Gastroesophageal sphincter (tissue), 3 donors: ENCODE data around the gene CCDC74A.
"Not testable (repeated sequence)": the region's sequence is repeated elsewhere in the genome, so short reads cannot be mapped to it uniquely, and the experiment has no call there.

Experiments
- CTCF ChIP-seq, 4 experiments: fragments of 200-600 bp in 2 of 4; fragments of 450-650 bp in 2 of 4; sonication (generic) in 1 of 4; IDR thresholded peaks; one replicate each; pipeline ENCODE4 v1.5.1; 2017 to 2019; ENCODE audit warnings: antibody characterized with exemption in 4 of 4, mild to moderate bottlenecking in 2 of 4, moderate library complexity in 2 of 4
- EP300 ChIP-seq: sonication (generic); formaldehyde crosslinking; IDR thresholded peaks from one replicate; pipeline ENCODE4 v1.6.1; 2017; ENCODE audit warnings: antibody characterized with exemption, mild to moderate bottlenecking
- POLR2A ChIP-seq, 2 donors: fragments of 450-650 bp; IDR thresholded peaks; one replicate each; pipeline ENCODE4 v1.6.1; 2017; ENCODE audit warnings: antibody characterized with exemption in 2 of 2, mild to moderate bottlenecking in 2 of 2, moderate library complexity in 1 of 2
- POLR2AphosphoS5 ChIP-seq: sonication (generic); formaldehyde crosslinking; IDR thresholded peaks from one replicate; pipeline ENCODE4 v1.6.1; 2017; ENCODE audit warnings: antibody characterized with exemption

GRCh38 chr2:131504082-131504750 is 23.5 kb upstream of the CCDC74A start:
- TF ChIP-seq POLR2A (IDR thresholded peaks at IDR 0.05); CTCF (IDR thresholded peaks at IDR 0.05); EP300; POLR2AphosphoS5: not testable (repeated sequence)
